KMS-11 (cell line): ENCODE data around the gene PPP1R15A.

ENCODE experiments used
- H2AFZ ChIP-seq: fragments of 200-600 bp; sonication (generic); 2 replicates; pipeline ENCODE4 v1.6.1; 2016; ENCODE audit warnings: antibody characterized with exemption, mixed run types, low read depth
- H3K27ac ChIP-seq: fragments of 200-600 bp; sonication (generic); 2 replicates; pipeline ENCODE4 v1.6.1; 2016; ENCODE audit warnings: mild to moderate bottlenecking, mixed run types
- H3K27me3 ChIP-seq: fragments of 200-600 bp; sonication (generic); 2 replicates; pipeline ENCODE4 v1.6.1; 2017; ENCODE audit warnings: mild to moderate bottlenecking, low read depth, mixed run types, moderate library complexity; ENCODE audit not compliant: insufficient read depth
- H3K36me3 ChIP-seq: fragments of 200-600 bp; sonication (generic); 2 replicates; pipeline ENCODE4 v1.6.1; 2017; ENCODE audit warnings: mild to moderate bottlenecking, mixed run types; ENCODE audit not compliant: insufficient read depth
- H3K4me1 ChIP-seq: fragments of 200-600 bp; sonication (generic); 2 replicates; pipeline ENCODE4 v1.6.1; 2016; ENCODE audit warnings: mild to moderate bottlenecking, low read depth, mixed run types; ENCODE audit not compliant: poor library complexity, severe bottlenecking
- H3K4me2 ChIP-seq: fragments of 200-600 bp; sonication (generic); 2 replicates; pipeline ENCODE4 v1.7.0; 2016; ENCODE audit warnings: mild to moderate bottlenecking, mixed run types
- H3K4me3 ChIP-seq: fragments of 200-600 bp; sonication (generic); IDR thresholded peaks from 2 replicates; pipeline ENCODE4 v1.6.1; 2017; ENCODE audit warnings: low read depth, low read length, mixed read lengths; ENCODE audit not compliant: insufficient read depth
- H3K79me2 ChIP-seq: fragments of 200-600 bp; sonication (generic); 2 replicates; pipeline ENCODE4 v1.6.1; 2016; ENCODE audit warnings: low read depth, mixed run types; ENCODE audit not compliant: insufficient read depth
- H3K9ac ChIP-seq: fragments of 200-600 bp; sonication (generic); 2 replicates; pipeline ENCODE4 v1.6.1; 2016; ENCODE audit warnings: mild to moderate bottlenecking, mixed run types
- H4K20me1 ChIP-seq: fragments of 200-600 bp; sonication (generic); 2 replicates; pipeline ENCODE4 v1.6.1; 2016; ENCODE audit warnings: mild to moderate bottlenecking, mixed run types; ENCODE audit not compliant: insufficient read depth
- CTCF ChIP-seq: fragments of 200-600 bp; sonication (generic); conservative IDR thresholded peaks from 2 replicates; pipeline ENCODE4 v1.6.1; 2017; ENCODE audit warnings: low read depth, mild to moderate bottlenecking, antibody characterized with exemption, low read length, moderate library complexity, mixed read lengths

The PPP1R15A gene

GRCh38 chr19:48830965-48831364 lies 41.3 kb upstream of the PPP1R15A start:
- Histone ChIP-seq H2AFZ (no peak overlapping the region), H3K79me2 (no peaks in the 10 kb centered on the region), H3K4me2 (no peak overlapping the region), H3K27me3 (no peaks in the 10 kb centered on the region), H3K9ac (no peak overlapping the region), H3K4me3 (no peak overlapping the region), H3K36me3 (no peaks in the 10 kb centered on the region), H3K27ac (no peak overlapping the region), H4K20me1 (no peaks in the 10 kb centered on the region), H3K4me1 (peaks cover 1% of the 10 kb centered on the region)
- no peak for TF ChIP-seq CTCF

GRCh38 chr19:48833049-48833448 lies 39.2 kb upstream of the PPP1R15A start:
- H3K9ac ChIP-seq: no peak overlapping the region
- TF ChIP-seq CTCF: no peak
- no peaks in the 10 kb centered on the region for H4K20me1 ChIP-seq

GRCh38 chr19:48833977-48834376 lies 38.2 kb upstream of the PPP1R15A start:
- H3K27me3 ChIP-seq: no peaks in the 10 kb centered on the region
- no peak overlapping the region for H2AFZ ChIP-seq
- H3K79me2 ChIP-seq: no peaks in the 10 kb centered on the region
- H3K4me3 ChIP-seq: no peak overlapping the region
- no peak overlapping the region for H3K4me2 ChIP-seq
- H3K4me1 ChIP-seq: peaks cover 14% of the 10 kb centered on the region
- no peak overlapping the region for H3K27ac ChIP-seq
- H3K9ac ChIP-seq: no peak overlapping the region
- no peaks in the 10 kb centered on the region for H3K36me3 ChIP-seq
- TF ChIP-seq CTCF: no peak
- no peaks in the 10 kb centered on the region for H4K20me1 ChIP-seq

More at GRCh38 chr19:48833049-48833448, 39.2 kb upstream of the PPP1R15A start:
- H3K4me3 ChIP-seq: no peak overlapping the region
- H3K36me3 ChIP-seq: no peaks in the 10 kb centered on the region
- H3K4me1 ChIP-seq: peaks cover 14% of the 10 kb centered on the region
- no peak overlapping the region for H2AFZ ChIP-seq
- H3K79me2 ChIP-seq: no peaks in the 10 kb centered on the region
- H3K27ac ChIP-seq: no peak overlapping the region
- H3K27me3 ChIP-seq: no peaks in the 10 kb centered on the region
- H3K4me2 ChIP-seq: no peak overlapping the region

- Histone ChIP-seq H3K36me3 (no peaks in the 10 kb centered on the region), H3K4me2 (peak overlapping the region; percentile 98), H3K27me3 (no peaks in the 10 kb centered on the region; the same call in 1 of the 2 replicates), H3K4me3 (no peak overlapping the region), H3K79me2 (no peaks in the 10 kb centered on the region), H4K20me1 (no peaks in the 10 kb centered on the region), H3K4me1 (peaks cover 14% of the 10 kb centered on the region), H3K9ac (peak overlapping the region; percentile 45; the same call in 1 of the 2 replicates), H2AFZ (peak overlapping the region; percentile 100), H3K27ac (0 out of 2 replicates have a peak overlapping the region, but pooled peaks have one; percentile 15)
- TF ChIP-seq CTCF: peak; percentile 91
These were observed 36.5 kb upstream of the PPP1R15A start for GRCh38 chr19:48835734-48836088.
